ENCODE data around the gene TCHP. TPM values are rescaled to one million over a fixed set of nuclear protein-coding genes. Genes with fewer than 3 reads are reported as not detected.

TCHP gene
- polyA plus RNA-seq, 1 donor from 2014 or later, result 12.8 TPM

DNA sequence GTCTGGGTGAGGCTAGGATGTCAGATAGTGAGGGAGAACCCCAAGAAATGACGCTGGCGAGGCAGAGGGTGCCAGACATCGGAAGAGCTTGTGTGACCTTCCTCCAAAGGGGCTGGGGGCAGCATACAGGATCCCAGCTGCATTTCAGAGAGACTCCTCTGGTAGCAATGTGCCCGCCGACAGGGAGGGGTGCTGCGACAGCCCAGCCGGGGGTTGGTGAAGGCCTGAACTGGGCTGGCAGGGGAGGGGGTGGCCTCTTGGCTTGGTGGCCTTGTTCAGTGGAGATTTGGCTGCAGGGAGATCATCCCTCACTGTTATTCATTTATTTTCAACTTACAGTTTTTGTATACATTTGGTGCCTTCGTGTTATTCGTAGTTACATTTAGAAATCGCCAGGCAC lies 5.2 kb downstream of the TCHP start:
- Histone ChIP-seq H3F3A (ENCODE audit: insufficient read depth, low read length, poor library complexity, severe bottlenecking) (no peaks in the 10 kb centered on the region), H3K9me2 (ENCODE audit: insufficient read depth, low read length) (no peaks in the 10 kb centered on the region), H3K9me3 (ENCODE audit: low read length) (no peaks in the 10 kb centered on the region), H3K4me3 (ENCODE audit: low read length) (no peak overlapping the region), H3K27me3 (ENCODE audit: insufficient read depth, low read depth, low read length) (no peaks in the 10 kb centered on the region), H4K20me1 (ENCODE audit: insufficient read depth) (no peaks in the 10 kb centered on the region), H3K4me2 (ENCODE audit: low read length) (no peak overlapping the region), H2AFZ (ENCODE audit: low read depth, low read length) (no peak overlapping the region), H3K27ac (ENCODE audit: low read length) (no peak overlapping the region), H3K79me2 (replicated peaks; ENCODE audit: insufficient read depth, low read length) (no peaks in the 10 kb centered on the region), H3K36me3 (ENCODE audit: insufficient read depth, low read length) (peaks cover 3% of the 10 kb centered on the region), H3K9ac (ENCODE audit: low read length) (no peak overlapping the region)
- TF ChIP-seq RAD21 (conservative IDR thresholded peaks at IDR 0.05) (no peak), MXI1 (conservative IDR thresholded peaks at IDR 0.05; ENCODE audit: poor library complexity, severe bottlenecking) (no peak), TAF1 (IDR thresholded peaks at IDR 0.05; ENCODE audit: low read depth) (no peak)
- TF ChIP-seq, protein P1, sequence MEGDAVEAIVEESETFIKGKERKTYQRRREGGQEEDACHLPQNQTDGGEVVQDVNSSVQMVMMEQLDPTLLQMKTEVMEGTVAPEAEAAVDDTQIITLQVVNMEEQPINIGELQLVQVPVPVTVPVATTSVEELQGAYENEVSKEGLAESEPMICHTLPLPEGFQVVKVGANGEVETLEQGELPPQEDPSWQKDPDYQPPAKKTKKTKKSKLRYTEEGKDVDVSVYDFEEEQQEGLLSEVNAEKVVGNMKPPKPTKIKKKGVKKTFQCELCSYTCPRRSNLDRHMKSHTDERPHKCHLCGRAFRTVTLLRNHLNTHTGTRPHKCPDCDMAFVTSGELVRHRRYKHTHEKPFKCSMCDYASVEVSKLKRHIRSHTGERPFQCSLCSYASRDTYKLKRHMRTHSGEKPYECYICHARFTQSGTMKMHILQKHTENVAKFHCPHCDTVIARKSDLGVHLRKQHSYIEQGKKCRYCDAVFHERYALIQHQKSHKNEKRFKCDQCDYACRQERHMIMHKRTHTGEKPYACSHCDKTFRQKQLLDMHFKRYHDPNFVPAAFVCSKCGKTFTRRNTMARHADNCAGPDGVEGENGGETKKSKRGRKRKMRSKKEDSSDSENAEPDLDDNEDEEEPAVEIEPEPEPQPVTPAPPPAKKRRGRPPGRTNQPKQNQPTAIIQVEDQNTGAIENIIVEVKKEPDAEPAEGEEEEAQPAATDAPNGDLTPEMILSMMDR (IDR thresholded peaks at IDR 0.05; ENCODE audit: poor library complexity, severe bottlenecking), result no peak

DNA sequence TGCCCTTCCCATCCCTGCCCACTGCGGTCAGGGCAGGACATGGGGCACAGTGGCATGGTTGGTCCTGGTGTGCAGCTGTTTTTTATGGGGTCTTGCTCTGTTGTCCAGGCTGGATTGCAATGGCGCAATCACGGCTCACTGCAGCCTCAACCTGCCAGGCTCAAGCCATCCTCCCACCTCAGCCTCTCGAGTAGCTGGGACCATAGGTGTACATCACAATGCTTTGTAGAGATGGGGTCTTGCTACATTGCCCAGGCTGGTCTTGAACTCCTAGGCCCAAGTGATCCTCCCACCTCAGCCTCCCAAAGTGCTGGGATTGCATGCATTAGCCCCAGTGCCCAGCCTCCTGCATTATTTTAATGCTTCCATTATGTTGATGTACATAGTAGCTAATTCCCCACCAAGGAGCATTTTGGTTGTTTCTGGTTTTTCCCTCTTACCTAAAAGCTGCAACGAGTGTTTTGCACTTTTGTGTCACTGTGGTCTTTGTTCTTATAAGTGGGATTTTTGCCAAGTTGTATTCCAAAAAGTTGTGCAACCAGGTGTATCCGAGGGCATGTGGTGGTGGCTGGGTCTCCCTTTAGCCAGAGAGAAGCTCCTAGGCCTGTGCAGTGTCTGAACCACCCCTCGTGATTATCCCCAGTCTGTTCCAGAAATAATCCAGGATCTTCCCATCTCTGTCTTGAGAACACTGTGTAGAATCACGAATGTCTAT lies 10.3 kb downstream of the TCHP start:
- H3K4me2 ChIP-seq (ENCODE audit: low read length), result no peak overlapping the region

DNA sequence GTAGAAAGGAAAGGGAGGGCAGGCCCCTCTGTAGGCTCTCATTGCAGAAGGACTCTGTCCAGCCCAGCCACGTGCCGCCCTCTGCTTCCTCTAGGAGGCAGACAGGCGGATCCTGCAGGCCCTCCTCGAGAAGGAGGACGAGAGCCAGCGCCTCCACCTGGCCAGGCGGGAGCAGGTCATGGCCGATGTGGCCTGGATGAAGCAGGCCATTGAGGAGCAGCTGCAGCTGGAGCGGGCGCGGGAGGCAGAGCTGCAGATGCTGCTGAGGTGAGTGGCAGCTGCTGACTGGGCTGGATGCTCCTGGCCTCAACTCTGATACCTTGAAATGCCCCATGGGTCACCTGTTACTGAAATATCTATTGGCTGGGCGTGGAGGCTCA lies 10.9 kb downstream of the TCHP start:
- no peaks in the 10 kb centered on the region for H3F3A ChIP-seq (ENCODE audit: insufficient read depth, low read length, poor library complexity, severe bottlenecking)
- TF ChIP-seq EP300 (conservative IDR thresholded peaks at IDR 0.05; ENCODE audit: poor library complexity, severe bottlenecking), result no peak
- H3K79me2 ChIP-seq (replicated peaks; ENCODE audit: insufficient read depth, low read length), result no peaks in the 10 kb centered on the region
- no peaks in the 10 kb centered on the region for H3K27me3 ChIP-seq (ENCODE audit: insufficient read depth, low read depth, low read length)
- H3K9ac ChIP-seq (ENCODE audit: low read length), result no peak overlapping the region
- H2AFZ ChIP-seq (ENCODE audit: low read depth, low read length), result no peak overlapping the region
- no peaks in the 10 kb centered on the region for H3K9me2 ChIP-seq (ENCODE audit: insufficient read depth, low read length)
- H3K4me3 ChIP-seq (ENCODE audit: low read length), result no peak overlapping the region
- H4K20me1 ChIP-seq (ENCODE audit: insufficient read depth), result no peaks in the 10 kb centered on the region
- no peaks in the 10 kb centered on the region for H3K9me3 ChIP-seq (ENCODE audit: low read length)
- H3K27ac ChIP-seq (ENCODE audit: low read length), result no peak overlapping the region
- peaks cover 1% of the 10 kb centered on the region for H3K36me3 ChIP-seq (ENCODE audit: insufficient read depth, low read length)
- H3K4me2 ChIP-seq (ENCODE audit: low read length), result no peak overlapping the region

More for the DNA sequence above, 10.3 kb downstream of the TCHP start:
- no peaks in the 10 kb centered on the region for H3K9me2 ChIP-seq (ENCODE audit: insufficient read depth, low read length)
- peaks cover 3% of the 10 kb centered on the region for H3K36me3 ChIP-seq (ENCODE audit: insufficient read depth, low read length)
- H3K9ac ChIP-seq (ENCODE audit: low read length), result no peak overlapping the region
- TF ChIP-seq POLR2AphosphoS5 (IDR thresholded peaks at IDR 0.05) (no peak), SMC3 (conservative IDR thresholded peaks at IDR 0.05; ENCODE audit: poor library complexity) (no peak)
- H4K20me1 ChIP-seq (ENCODE audit: insufficient read depth), result no peaks in the 10 kb centered on the region
- no peak overlapping the region for H3K4me3 ChIP-seq (ENCODE audit: low read length)
- no peak overlapping the region for H3K27ac ChIP-seq (ENCODE audit: low read length)
- no peaks in the 10 kb centered on the region for H3F3A ChIP-seq (ENCODE audit: insufficient read depth, low read length, poor library complexity, severe bottlenecking)
- H3K27me3 ChIP-seq (ENCODE audit: insufficient read depth, low read depth, low read length), result no peaks in the 10 kb centered on the region
- H3K9me3 ChIP-seq (ENCODE audit: low read length), result no peaks in the 10 kb centered on the region
- no peaks in the 10 kb centered on the region for H3K79me2 ChIP-seq (replicated peaks; ENCODE audit: insufficient read depth, low read length)
- no peak overlapping the region for H2AFZ ChIP-seq (ENCODE audit: low read depth, low read length)

DNA sequence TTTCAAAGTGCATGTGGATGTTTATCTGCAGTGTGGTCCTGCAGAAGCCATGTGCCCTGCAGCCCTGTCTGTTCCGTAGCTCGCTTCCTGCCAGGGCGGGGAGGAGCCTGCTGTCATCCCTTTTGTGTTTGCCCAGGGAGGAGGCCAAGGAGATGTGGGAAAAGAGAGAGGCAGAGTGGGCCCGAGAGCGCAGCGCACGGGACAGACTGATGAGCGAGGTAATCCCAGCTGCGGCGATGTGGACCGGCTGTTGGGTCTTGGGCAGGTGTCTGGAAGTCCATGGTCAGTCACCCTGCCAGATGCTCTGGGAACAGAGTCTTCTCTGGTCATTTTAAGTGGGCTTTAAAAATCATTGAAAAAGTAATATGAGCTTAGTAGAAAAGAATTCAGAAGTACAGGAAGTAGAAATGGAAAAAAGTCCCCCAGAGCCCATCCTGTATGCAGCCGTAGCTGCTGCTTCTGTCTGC lies 12.8 kb downstream of the TCHP start:
- H3K4me3 ChIP-seq (ENCODE audit: low read length), result no peak overlapping the region
- H3K4me2 ChIP-seq (ENCODE audit: low read length), result no peak overlapping the region
- no peaks in the 10 kb centered on the region for H3F3A ChIP-seq (ENCODE audit: insufficient read depth, low read length, poor library complexity, severe bottlenecking)
- no peaks in the 10 kb centered on the region for H3K27me3 ChIP-seq (ENCODE audit: insufficient read depth, low read depth, low read length)
- no peak overlapping the region for H3K9ac ChIP-seq (ENCODE audit: low read length)
- H3K9me3 ChIP-seq (ENCODE audit: low read length), result no peaks in the 10 kb centered on the region
- H3K79me2 ChIP-seq (replicated peaks; ENCODE audit: insufficient read depth, low read length), result no peaks in the 10 kb centered on the region
- H3K27ac ChIP-seq (ENCODE audit: low read length), result no peak overlapping the region
- H4K20me1 ChIP-seq (ENCODE audit: insufficient read depth), result no peaks in the 10 kb centered on the region
- no peaks in the 10 kb centered on the region for H3K9me2 ChIP-seq (ENCODE audit: insufficient read depth, low read length)
- TF ChIP-seq POLR2AphosphoS5 (IDR thresholded peaks at IDR 0.05) (no peak), EZH2 (IDR thresholded peaks at IDR 0.05; ENCODE audit: borderline replicate concordance, insufficient read depth, low read length, poor library complexity, severe bottlenecking) (no peak), SMC3 (conservative IDR thresholded peaks at IDR 0.05; ENCODE audit: poor library complexity) (no peak), RAD21 (conservative IDR thresholded peaks at IDR 0.05) (no peak), MXI1 (conservative IDR thresholded peaks at IDR 0.05; ENCODE audit: poor library complexity, severe bottlenecking) (no peak), TAF1 (IDR thresholded peaks at IDR 0.05; ENCODE audit: low read depth) (no peak)
- TF ChIP-seq, protein P1 (IDR thresholded peaks at IDR 0.05; ENCODE audit: poor library complexity, severe bottlenecking), result no peak
- TF ChIP-seq, protein P2, sequence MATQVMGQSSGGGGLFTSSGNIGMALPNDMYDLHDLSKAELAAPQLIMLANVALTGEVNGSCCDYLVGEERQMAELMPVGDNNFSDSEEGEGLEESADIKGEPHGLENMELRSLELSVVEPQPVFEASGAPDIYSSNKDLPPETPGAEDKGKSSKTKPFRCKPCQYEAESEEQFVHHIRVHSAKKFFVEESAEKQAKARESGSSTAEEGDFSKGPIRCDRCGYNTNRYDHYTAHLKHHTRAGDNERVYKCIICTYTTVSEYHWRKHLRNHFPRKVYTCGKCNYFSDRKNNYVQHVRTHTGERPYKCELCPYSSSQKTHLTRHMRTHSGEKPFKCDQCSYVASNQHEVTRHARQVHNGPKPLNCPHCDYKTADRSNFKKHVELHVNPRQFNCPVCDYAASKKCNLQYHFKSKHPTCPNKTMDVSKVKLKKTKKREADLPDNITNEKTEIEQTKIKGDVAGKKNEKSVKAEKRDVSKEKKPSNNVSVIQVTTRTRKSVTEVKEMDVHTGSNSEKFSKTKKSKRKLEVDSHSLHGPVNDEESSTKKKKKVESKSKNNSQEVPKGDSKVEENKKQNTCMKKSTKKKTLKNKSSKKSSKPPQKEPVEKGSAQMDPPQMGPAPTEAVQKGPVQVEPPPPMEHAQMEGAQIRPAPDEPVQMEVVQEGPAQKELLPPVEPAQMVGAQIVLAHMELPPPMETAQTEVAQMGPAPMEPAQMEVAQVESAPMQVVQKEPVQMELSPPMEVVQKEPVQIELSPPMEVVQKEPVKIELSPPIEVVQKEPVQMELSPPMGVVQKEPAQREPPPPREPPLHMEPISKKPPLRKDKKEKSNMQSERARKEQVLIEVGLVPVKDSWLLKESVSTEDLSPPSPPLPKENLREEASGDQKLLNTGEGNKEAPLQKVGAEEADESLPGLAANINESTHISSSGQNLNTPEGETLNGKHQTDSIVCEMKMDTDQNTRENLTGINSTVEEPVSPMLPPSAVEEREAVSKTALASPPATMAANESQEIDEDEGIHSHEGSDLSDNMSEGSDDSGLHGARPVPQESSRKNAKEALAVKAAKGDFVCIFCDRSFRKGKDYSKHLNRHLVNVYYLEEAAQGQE (IDR thresholded peaks at IDR 0.05; ENCODE audit: borderline replicate concordance), result no peak
- H2AFZ ChIP-seq (ENCODE audit: low read depth, low read length), result no peak overlapping the region
- peaks cover 5% of the 10 kb centered on the region for H3K36me3 ChIP-seq (ENCODE audit: insufficient read depth, low read length)
